Middle frontal gyrus (tissue), 1 donor: Measurements from ENCODE around the gene OR52E1.

Experiments used
- DNase-seq: peaks from one replicate; pipeline ENCODE4 v3.0.0-alpha.2; 2015; ENCODE audit warnings: low spot score; ENCODE audit errors: extremely low spot score

OR52E1 gene

DNA sequence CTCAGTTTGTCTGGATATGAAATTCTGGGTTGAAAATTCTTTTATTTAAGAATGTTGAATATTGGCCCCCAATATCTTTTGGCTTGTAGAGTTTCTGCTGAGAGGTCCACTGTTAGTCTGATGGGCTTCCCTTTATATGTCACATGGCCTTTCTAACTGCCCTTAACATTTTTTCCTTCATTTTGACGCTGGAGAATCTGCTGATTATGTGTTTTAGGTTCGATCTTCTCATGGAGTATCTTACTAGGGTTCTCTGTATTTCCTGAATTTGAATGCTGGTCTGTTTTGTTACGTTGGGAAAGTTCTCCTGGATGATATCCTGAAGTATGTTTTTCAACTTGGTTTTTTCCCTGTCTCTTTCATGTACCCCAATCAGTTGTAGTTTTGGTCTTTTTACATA, 46.0 kb downstream of the OR52E1 start:
- no peak for DNase-seq

DNA sequence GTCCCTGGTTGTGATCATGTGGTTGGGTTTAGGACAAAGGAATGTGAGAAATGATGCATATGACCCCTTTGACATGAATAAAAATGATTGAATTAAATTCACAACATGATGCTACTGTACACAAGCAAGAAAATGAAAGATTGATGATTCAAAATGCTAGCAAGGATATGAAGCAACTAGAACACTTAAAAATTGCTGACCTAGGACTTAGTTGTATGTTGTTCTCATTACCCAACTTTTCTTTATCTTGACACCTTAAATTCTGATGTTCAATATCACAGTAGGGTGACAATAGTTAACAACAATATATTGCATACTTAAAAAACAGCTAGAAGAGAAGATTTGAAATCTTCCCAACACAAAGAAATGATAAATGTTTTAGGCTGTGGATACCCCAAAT, 48.2 kb downstream of the OR52E1 start:
- DNase-seq, result no peak

DNA sequence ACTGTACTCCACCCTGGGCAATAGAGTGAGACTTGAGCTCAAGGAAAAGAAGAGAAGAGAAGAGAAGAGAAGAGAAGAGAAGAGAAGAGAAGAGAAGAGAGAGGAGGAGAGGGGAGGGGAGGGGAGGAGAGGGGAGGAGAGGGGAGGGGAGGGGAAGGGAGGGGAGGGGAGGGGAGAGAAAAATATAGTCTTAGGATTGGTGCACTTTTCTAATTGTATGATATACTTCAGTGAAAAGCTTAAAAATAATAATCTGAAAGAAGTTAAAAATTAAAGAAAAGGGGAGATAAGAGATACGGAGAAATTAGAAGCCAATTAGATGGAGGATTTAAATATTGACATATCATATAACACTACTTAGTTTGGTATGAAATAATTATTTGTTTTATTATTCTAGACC, 49.5 kb downstream of the OR52E1 start:
- no peak for DNase-seq
